Spinal cord (tissue), 10 donors: ENCODE results near the gene HSF2BP. TPM values are rescaled to one million over a fixed set of nuclear protein-coding genes. Genes with fewer than 3 reads are reported as not detected.
"Not testable (repeated sequence)": the region's sequence is repeated elsewhere in the genome, so short reads cannot be mapped to it uniquely, and the experiment has no call there.

Source experiments
- DNase-seq, 6 donors: peaks; one replicate each; pipeline versions ENCODE4 v3.0.0 to v3.0.0-alpha.2; 2013 to 2015; ENCODE audit warnings: low spot score in 6 of 6, low read depth in 4 of 6
- H3K27ac ChIP-seq: one replicate; pipeline ENCODE4 v1.5.1; 2013; ENCODE audit warnings: low read depth, low read length, control low read depth
- H3K27me3 ChIP-seq: one replicate; pipeline ENCODE4 v1.6.1; 2013; ENCODE audit warnings: low read length; ENCODE audit not compliant: control insufficient read depth, insufficient read depth
- H3K36me3 ChIP-seq: one replicate; pipeline ENCODE4 v1.6.1; 2013; ENCODE audit warnings: low read length; ENCODE audit not compliant: control insufficient read depth, insufficient read depth
- H3K4me1 ChIP-seq: one replicate; pipeline ENCODE4 v1.6.1; 2013; ENCODE audit warnings: low read length; ENCODE audit not compliant: control insufficient read depth, insufficient read depth
- H3K4me3 ChIP-seq: one replicate; pipeline ENCODE4 v1.5.1; 2013; ENCODE audit warnings: low read depth, low read length, control low read depth
- H3K9me3 ChIP-seq: one replicate; pipeline ENCODE4 v1.6.1; 2013; ENCODE audit warnings: low read length; ENCODE audit not compliant: control insufficient read depth, insufficient read depth
- WGBS: methylation state at CpG from one replicate; pipeline ENCODE4 v1.1.5; 2013; ENCODE audit warnings: missing lambda C conversion rate; ENCODE audit not compliant: insufficient coverage; 5-methylcytosine and 5-hydroxymethylcytosine counted together
- polyA plus RNA-seq, 2 donors: library from polyadenylated mRNA; unstranded; fragments of 120-200 nt; gene quantifications; one replicate each; pipeline ENCODE4 v1.2.1, GENCODE V29; 2013; ENCODE audit not compliant: insufficient read length in 2 of 2
- total RNA-seq, 2 donors: library from RNA; depleted of rRNA in 1 of 2; stranded (reverse); fragments of 120-200 nt in 1 of 2; fragments of >200 nt in 1 of 2; gene quantifications; one replicate each; pipeline versions ENCODE4 v1.2.3 to v1.2.4, GENCODE V29; 2013 to 2014
- donor health status: healthy.

The HSF2BP gene
- total and polyA plus RNA-seq, 4 donors = 1.3 to 2.0 (median 1.4) TPM

DNA sequence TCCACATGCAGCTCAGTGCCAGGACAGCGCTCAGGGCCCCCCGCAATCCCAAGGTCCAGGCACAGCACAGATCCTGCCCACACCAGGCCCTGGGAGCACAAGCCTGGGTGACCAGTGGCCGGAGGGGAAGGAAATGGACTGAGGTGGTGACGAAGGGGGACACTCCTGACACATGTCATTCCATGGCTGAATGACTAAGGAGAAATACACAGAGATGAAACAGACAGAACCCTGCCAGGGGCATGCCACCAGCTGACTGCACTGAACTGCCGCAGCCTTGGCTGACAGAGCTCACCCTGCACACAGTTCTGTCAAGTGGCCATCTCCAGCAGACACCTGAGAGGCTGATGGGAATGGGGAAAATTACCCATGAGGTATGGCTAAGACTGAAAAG is 56.1 kb downstream of the HSF2BP start:
- no peak for DNase-seq
- Histone ChIP-seq H3K36me3 (peaks cover 4% of the 10 kb centered on the region), H3K27me3 (no peaks in the 10 kb centered on the region), H3K9me3 (no peaks in the 10 kb centered on the region), H3K4me1 (peaks cover 10% of the 10 kb centered on the region), H3K27ac (no peak overlapping the region), H3K4me3 (no peak overlapping the region)
- WGBS = 78% methylated on average over 4 of the region's 5 CpGs

DNA sequence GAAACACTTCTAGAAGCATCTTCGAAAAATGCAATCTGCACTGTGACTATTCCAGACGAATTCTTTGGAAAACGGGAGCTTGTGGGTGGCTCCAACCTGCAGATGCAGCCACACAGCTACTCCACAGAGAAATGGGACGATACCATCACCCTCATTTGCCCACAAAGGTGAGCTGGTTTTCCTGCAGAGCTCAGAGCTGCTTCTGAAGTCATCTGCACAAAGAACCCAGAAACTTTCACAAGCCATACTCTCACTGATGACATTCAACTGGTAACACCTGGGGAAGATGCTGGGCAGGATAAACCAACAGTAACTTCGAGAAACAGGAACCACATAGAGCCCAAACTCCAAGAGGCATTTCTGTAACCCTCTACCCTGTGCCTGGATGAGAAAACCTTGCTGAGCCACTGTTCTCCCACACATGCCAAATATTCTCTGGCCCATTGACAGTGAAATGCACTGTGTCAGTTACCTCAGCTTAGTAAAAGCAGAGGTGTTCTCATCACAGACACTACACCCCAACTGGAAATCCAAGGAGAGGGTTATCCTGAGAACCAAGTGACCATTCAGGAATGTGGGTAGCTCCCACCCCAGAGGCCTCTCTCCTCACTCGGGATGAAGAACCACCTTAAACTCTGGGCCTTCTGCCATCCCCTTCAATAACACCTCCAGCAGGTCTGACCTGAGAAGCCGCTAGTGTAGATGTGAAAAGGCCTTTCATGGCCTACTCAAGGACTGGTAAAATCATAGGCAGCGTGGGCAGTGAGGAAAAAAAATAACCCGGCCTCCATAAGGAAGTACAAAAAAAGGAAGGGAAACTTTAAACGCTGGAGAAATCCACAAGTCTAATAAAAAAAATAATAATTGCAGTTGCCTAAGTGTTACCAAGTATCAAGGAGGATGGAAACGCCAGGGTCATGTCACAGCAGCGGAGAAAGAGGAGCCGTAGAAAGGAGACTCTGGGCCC is 56.7 kb downstream of the HSF2BP start:
- Histone ChIP-seq H3K9me3 (no peaks in the 10 kb centered on the region), H3K27ac (no peak overlapping the region), H3K4me3 (no peak overlapping the region), H3K36me3 (peaks cover 4% of the 10 kb centered on the region), H3K4me1 (peaks cover 10% of the 10 kb centered on the region), H3K27me3 (no peaks in the 10 kb centered on the region)
- 91% methylated on average over 8 of the region's 13 CpGs for WGBS
- no peak for DNase-seq

DNA sequence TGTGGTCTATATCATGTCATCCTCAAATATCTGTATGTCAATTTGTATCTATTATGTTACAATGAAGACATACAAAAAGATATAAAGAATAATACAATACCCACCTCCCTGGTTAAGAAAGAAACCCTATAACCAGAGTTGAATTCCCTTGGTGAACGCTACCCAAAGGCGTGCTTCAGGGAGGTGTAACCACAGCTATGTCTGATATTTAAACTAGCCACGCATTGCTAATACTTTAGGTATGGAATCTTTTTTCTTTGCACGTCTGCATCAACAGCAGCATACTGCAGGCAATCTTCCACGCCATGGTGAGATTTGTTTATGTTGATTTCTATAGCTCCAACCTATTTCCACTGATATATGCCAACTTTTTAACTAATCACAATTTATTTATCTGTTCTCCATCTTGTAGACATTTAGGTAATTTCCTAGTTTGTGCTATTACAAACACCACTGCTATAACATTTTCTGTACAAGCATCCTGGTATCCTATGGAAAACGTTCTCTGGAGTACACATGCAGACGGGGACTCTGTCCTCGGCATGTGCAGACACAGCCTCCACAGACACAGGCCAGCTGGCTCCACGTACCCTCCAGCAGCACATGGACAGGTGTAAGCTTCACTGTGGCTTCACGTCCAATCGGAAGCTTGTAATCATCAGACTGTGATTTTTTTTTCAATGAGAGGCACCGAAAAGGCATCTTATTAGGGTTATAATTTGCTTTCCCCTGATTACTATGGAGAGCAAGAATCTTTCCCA is 58.5 kb downstream of the HSF2BP start:
- Histone ChIP-seq H3K9me3 (no peaks in the 10 kb centered on the region), H3K36me3 (peaks cover 4% of the 10 kb centered on the region), H3K4me1 (peaks cover 6% of the 10 kb centered on the region), H3K4me3 (no peak overlapping the region), H3K27me3 (no peaks in the 10 kb centered on the region), H3K27ac (no peak overlapping the region)
- WGBS = 72% methylated on average over 6 of the region's 12 CpGs
- DNase-seq = peak in 1 of 6 donors; percentile 40

DNA sequence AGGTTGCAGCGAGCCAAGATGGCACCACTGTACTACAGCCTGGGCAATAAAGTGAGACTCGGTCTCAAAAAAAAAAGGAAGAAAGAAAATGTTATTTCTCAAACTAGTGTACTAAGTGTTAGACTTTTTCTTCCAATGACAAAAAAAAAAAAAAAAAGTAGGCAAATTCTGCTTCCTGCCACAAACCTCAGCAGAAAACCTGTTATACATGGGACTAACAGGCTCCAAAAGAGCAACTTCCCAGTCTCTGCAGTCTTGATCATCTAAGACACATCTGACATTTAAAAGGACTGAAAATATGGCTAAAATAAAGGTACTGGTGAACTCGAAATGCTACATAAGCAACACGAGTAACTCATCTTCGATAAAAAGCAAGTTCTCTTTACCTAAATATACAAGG is 59.6 kb downstream of the HSF2BP start:
- no peak overlapping the region for H3K27ac ChIP-seq
- DNase-seq = no peak
- H3K4me1 ChIP-seq = peaks cover 6% of the 10 kb centered on the region
- 93% methylated on average over 2 of the region's 5 CpGs for WGBS
- no peak overlapping the region for H3K4me3 ChIP-seq
- H3K27me3 ChIP-seq = no peaks in the 10 kb centered on the region
- H3K36me3 ChIP-seq = no peaks in the 10 kb centered on the region
- H3K9me3 ChIP-seq = no peaks in the 10 kb centered on the region

DNA sequence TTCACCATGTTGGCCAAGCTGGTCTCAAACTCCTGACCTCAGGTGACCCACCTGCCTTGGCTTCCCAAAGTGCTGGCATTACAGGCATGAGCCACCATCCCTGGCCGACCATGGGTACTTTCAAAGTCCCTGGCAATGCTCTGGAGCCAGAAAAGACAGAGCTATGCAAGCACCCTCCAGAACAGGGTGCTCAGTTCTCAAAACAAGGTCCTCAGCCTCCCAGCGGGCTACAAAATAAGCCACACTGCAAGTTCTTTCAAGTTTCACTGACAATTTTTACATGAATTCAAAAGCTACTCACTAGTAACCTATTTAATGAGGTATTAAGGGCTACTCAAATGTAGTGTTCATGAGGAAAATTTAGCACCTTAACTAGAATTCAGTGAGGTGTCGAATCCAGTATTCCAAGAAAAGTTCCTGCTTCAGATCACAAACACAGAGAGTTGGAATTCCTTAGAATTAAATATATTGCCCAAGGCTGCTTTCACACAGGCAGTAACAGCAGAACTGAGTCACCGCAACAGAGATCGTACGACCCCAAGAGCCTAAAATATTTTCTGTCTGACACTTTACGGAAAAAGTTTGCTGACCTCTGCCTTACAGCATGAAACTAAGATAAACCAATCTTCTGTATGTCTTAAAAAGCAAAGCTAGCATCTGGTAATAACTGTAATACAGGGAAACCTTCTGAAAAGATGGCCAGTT is 60.7 kb downstream of the HSF2BP start:
- 91% methylated on average over 4 of the region's 7 CpGs for WGBS
- no peak for DNase-seq
- Histone ChIP-seq H3K4me1 (peaks cover 6% of the 10 kb centered on the region), H3K27me3 (no peaks in the 10 kb centered on the region), H3K36me3 (no peaks in the 10 kb centered on the region), H3K27ac (no peak overlapping the region), H3K4me3 (no peak overlapping the region), H3K9me3 (no peaks in the 10 kb centered on the region)

DNA sequence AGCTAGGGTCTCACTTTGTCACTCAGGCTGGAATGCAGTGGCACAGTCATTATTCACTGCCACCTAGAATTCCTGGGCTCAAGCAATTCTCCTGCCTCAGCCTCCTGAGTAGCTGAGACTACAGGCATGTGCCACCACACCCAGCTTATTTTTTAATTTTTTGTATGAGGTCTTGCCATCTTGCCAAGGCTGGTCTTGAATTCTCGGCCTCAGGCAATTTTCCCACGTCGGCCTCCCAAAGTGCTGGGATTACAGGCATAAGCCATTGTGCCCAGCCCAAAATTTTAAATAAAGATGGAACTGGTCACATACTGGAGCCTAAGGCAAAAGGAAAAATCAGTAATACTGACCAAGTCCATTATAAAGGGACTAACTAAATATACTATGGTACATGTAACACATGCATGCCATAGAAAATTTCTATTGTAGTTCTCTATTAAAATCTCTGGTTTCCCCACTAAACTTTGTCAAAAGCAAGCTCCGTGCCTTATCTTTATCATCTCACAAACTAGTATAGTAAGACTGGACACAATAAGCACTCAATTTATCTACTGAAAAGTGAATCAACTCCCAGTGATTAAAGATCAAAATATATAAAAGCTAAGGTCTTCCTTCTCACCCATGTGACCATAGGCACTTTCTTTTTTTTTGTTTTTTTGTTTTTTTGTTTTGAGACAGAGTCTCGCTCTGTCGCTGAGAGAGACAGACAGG is 61.6 kb downstream of the HSF2BP start:
- no peaks in the 10 kb centered on the region for H3K27me3 ChIP-seq
- H3K9me3 ChIP-seq = no peaks in the 10 kb centered on the region
- no peak overlapping the region for H3K4me3 ChIP-seq
- H3K4me1 ChIP-seq = no peaks in the 10 kb centered on the region
- WGBS = 100% methylated on average over 2 of the region's 6 CpGs
- no peak for DNase-seq
- no peak overlapping the region for H3K27ac ChIP-seq
- no peaks in the 10 kb centered on the region for H3K36me3 ChIP-seq

DNA sequence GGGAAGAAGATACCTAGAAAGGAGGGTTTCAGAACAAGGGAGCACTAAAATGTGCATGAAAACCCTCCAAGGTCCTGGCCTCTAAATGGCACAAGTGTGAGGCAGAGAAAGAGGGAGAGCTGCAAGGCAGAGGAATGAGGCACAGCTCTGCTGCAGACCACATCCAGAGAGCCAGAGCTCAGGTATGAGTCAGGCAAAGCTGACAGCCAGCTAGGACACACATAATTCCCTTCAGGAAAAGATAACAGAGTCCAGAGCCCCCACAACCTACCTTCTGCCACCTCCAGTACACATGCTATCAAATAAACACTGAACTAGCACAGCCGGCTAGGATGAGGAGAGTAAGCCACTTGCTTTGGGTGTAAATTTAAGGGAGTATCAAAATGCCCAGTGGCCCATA is 62.2 kb downstream of the HSF2BP start:
- DNase-seq = no peak
- Histone ChIP-seq H3K9me3 (no peaks in the 10 kb centered on the region), H3K36me3 (no peaks in the 10 kb centered on the region), H3K4me3 (no peak overlapping the region), H3K27ac (no peak overlapping the region), H3K27me3 (no peaks in the 10 kb centered on the region), H3K4me1 (no peaks in the 10 kb centered on the region)
- WGBS = no CpG with 5 or more reads among the region's 1 CpG

DNA sequence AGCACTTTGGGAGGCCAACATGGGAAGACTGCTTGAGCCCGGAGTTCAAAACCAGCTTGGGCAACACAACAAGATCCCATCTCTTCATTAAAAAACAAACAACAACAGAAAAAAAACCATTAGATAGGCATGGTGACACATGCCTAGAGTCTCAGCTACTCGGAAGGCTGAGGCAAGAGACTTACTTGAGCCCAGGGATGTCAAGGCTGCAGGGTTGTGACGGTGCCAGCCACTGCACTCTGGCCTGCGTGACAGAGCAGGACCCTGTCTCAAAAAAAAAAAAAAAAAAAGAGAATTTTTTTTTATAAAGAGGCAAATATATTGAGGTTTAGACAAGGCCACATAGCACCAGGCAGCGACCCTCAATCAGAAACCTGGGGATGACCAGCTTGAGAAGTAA is 62.7 kb downstream of the HSF2BP start:
- Histone ChIP-seq H3K9me3 (no peaks in the 10 kb centered on the region), H3K4me3 (no peak overlapping the region), H3K4me1 (no peaks in the 10 kb centered on the region), H3K27ac (no peak overlapping the region), H3K27me3 (no peaks in the 10 kb centered on the region), H3K36me3 (no peaks in the 10 kb centered on the region)
- 88% methylated on average over 4 of the region's 5 CpGs for WGBS
- no peak for DNase-seq

DNA sequence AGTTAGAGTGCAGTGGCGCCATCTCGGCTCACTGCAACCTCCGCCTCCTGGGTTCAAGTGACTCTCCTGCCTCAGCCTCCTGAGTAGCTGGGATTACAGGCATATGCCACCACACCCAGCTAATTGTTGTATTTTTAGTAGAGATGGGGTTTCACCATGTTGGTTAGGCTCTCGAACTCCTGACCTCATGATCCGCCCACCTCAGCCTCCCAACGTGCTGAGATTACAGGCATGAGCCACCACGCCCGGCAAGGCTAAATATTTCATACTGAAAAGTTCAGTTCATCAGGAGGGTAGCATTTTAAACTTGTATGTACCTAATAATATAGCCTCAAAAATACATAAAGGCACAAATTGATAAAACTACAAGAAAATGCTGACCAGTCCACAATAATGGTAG is 63.5 kb downstream of the HSF2BP start:
- WGBS = no CpG with 5 or more reads among the region's 8 CpGs
- not testable (repeated sequence) for H3K9me3 ChIP-seq, H3K27me3 ChIP-seq, H3K27ac ChIP-seq, H3K36me3 ChIP-seq, H3K4me1 ChIP-seq, DNase-seq, H3K4me3 ChIP-seq
